Aorta (tissue), 5 donors: ENCODE results near the gene ITLN2. TPM values are rescaled to one million over a fixed set of nuclear protein-coding genes. Genes with fewer than 3 reads are reported as not detected.

Experiments
- ATAC-seq: fragments of 200-7000 bp; cut with Tn5 transposase; one replicate; pipeline ENCODE4 v1.9.1; 2022; ENCODE audit warnings: moderate library complexity; ENCODE audit not compliant: low FRiP score
- DNase-seq, 2 donors: peaks; one replicate each; pipeline ENCODE4 v3.0.0-alpha.2; 2020
- H3K27ac ChIP-seq, 2 donors: one replicate each; pipeline ENCODE4 v1.5.1; 2013; ENCODE audit warnings: low read length in 2 of 2, mild to moderate bottlenecking in 2 of 2, moderate library complexity in 2 of 2, control low read depth in 1 of 2, inconsistent platforms in 1 of 2, low read depth in 1 of 2
- H3K27me3 ChIP-seq, 2 donors: one replicate each; pipeline ENCODE4 v1.6.1; 2013; ENCODE audit warnings: control low read depth in 1 of 2, low read length in 1 of 2, mild to moderate bottlenecking in 1 of 2, moderate library complexity in 1 of 2; ENCODE audit not compliant: insufficient read depth in 2 of 2, control insufficient read depth in 1 of 2
- H3K36me3 ChIP-seq, 2 donors: one replicate each; pipeline ENCODE4 v1.6.1; 2013; ENCODE audit warnings: control low read depth in 1 of 2, low read length in 1 of 2, mild to moderate bottlenecking in 1 of 2; ENCODE audit not compliant: insufficient read depth in 2 of 2, control insufficient read depth in 1 of 2
- H3K4me1 ChIP-seq, 2 donors: one replicate each; pipeline ENCODE4 v1.6.1; 2013; ENCODE audit warnings: low read length in 2 of 2, control low read depth in 1 of 2, mild to moderate bottlenecking in 1 of 2, moderate library complexity in 1 of 2; ENCODE audit not compliant: insufficient read depth in 2 of 2, control insufficient read depth in 1 of 2
- H3K4me3 ChIP-seq, 2 donors: one replicate each; pipeline ENCODE4 v1.5.1; 2013; ENCODE audit warnings: low read length in 2 of 2, control low read depth in 1 of 2, mild to moderate bottlenecking in 1 of 2
- H3K9me3 ChIP-seq: one replicate; pipeline ENCODE4 v1.6.1; 2013; ENCODE audit warnings: mild to moderate bottlenecking, low read length; ENCODE audit not compliant: control insufficient read depth
- WGBS, 2 donors: extraction: QIAGEN DNeasy Blood & Tissue Kit; methylation state at CpG; one replicate each; pipeline ENCODE4 v1.1.7; 2013; 5-methylcytosine and 5-hydroxymethylcytosine counted together
- intact Hi-C, 2 donors: fragments of 100-400 bp; cut with DNase I; formaldehyde crosslinking; loops; one replicate each; pipeline versions ENCODE4 v1.14.2 to v1.15.0; 2022
- long read RNA-seq, 2 donors: library from polyadenylated mRNA; unstranded; transcript quantifications; one replicate each; pipeline ENCODE4 v2.0.0, GENCODE V29; 2020 to 2021
- polyA plus RNA-seq, 2 donors: library from polyadenylated mRNA; stranded (reverse); fragments of 200-250 nt; gene quantifications; one replicate each; pipeline ENCODE4 v1.2.3, GENCODE V29; 2013
- total RNA-seq, 2 donors: library from RNA; stranded (reverse); fragmentation: NEBNext Ultra II Directional; extraction: Animal tissue kit (Norgen Biotek cat#: 25700); gene quantifications; one replicate each; pipeline ENCODE4 v1.2.1, GENCODE V29; 2021
- donor health status: healthy with polysubstance abuse.
- donor health status: Bipolar disorder and iron deficiency.
- donor health status: DM: no; HTN: no; CAD: no.
- donor health status: DM: no; HTN: no; CAD: no.
- donor health status: DM: yes; HTN: yes; CAD: no.

Gene ITLN2
- total RNA-seq (not detected), polyA plus RNA-seq (1 to 10 TPM; 4.5 to 5.5 TPM)
- long read RNA-seq, donor 1, result 0 reads
- long read RNA-seq, donor 2, result 0 reads

- intact Hi-C loops, result loop anchor here in 1 of 2 donors (10.0 kb wide), 1 partner anchor 230 kb away; no protein-coding TSS in a partner anchor
- Histone ChIP-seq H3K27me3 (no peaks in the 10 kb centered on the region), H3K9me3 (no peaks in the 10 kb centered on the region), H3K4me3 (no peak within 1 kb of the TSS), H3K27ac (no peak within 1 kb of the TSS), H3K4me1 (no peaks in the 10 kb centered on the region), H3K36me3 (no peaks in the 10 kb centered on the region)
- ATAC-seq, result no peak
- no peak for DNase-seq
- 87 to 89% methylated on average over 8 of the region's 8 CpGs for WGBS, 2 donors
Measured at GRCh38 chr1:160954158-160955104, at the start of gene ITLN2. ITLN2 (minus strand) TSS chr1:160954809; CDS start chr1:160954741, 68 bp downstream.

DNA sequence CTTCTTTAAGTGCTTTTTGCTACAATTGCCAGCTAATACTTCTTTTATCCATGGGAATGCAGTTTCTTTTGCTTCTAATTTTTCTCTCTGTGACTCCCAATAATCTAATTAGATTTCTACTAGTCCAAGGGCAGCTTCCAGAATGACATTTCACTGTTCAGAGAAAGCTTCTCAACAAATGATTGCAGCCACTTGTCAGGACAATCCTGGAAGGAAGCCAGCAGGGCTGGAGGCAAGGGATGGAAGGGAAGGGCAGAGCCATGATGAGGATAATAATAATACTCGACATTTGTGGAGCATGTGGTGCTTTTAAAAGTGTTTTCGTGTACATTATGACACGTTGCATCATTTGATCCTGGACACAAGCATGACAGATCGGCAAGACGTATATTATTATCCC is 46.9 kb upstream of the ITLN2 start:
- no peaks in the 10 kb centered on the region for H3K4me1 ChIP-seq
- intact Hi-C loops, result no loop called here
- DNase-seq (no peak), ATAC-seq (no peak)
- no peaks in the 10 kb centered on the region for H3K27me3 ChIP-seq
- no peaks in the 10 kb centered on the region for H3K9me3 ChIP-seq
- H3K27ac ChIP-seq, result no peak overlapping the region
- H3K4me3 ChIP-seq, result no peak overlapping the region
- peaks cover 0 to 3% of the 10 kb centered on the region in 2 donors for H3K36me3 ChIP-seq
- WGBS, 2 donors, result 80 to 81% methylated on average over 5 of the region's 5 CpGs

GRCh38 chr1:161000736-161001480 is 46.3 kb upstream of the ITLN2 start:
- Histone ChIP-seq H3K4me3 (no peak overlapping the region), H3K4me1 (no peaks in the 10 kb centered on the region), H3K27me3 (no peaks in the 10 kb centered on the region), H3K36me3 (peaks cover 0 to 3% of the 10 kb centered on the region in 2 donors), H3K9me3 (no peaks in the 10 kb centered on the region), H3K27ac (no peak overlapping the region)
- intact Hi-C loops, result no loop called here
- DNase-seq, result no peak
- no peak for ATAC-seq
- 78 to 82% methylated on average over 11 of the region's 11 CpGs for WGBS, 2 donors

GRCh38 chr1:160999376-160999775 is 44.8 kb upstream of the ITLN2 start:
- WGBS, 2 donors, result 89 to 90% methylated on average over 5 of the region's 5 CpGs
- intact Hi-C loops, result loop anchor here (5.0 kb wide), 3 partner anchors 93 to 272 kb away; partner anchors contain the start of gene KLHDC9 (in 1 of the 2)
- no peaks in the 10 kb centered on the region for H3K9me3 ChIP-seq

GRCh38 chr1:160997323-160998038 is 42.9 kb upstream of the ITLN2 start:
- H3K27me3 ChIP-seq, result no peaks in the 10 kb centered on the region
- 73 to 76% methylated on average over 1 of the region's 1 CpG for WGBS, 2 donors
- H3K4me3 ChIP-seq, result no peak overlapping the region
- peaks cover 0 to 3% of the 10 kb centered on the region in 2 donors for H3K36me3 ChIP-seq
- no peaks in the 10 kb centered on the region for H3K9me3 ChIP-seq
- no peaks in the 10 kb centered on the region for H3K4me1 ChIP-seq
- DNase-seq, result peak in 1 of 2 donors; percentile 74
- peak; percentile 90 for ATAC-seq
- H3K27ac ChIP-seq, result no peak overlapping the region
- intact Hi-C loops, result loop anchor here (5.0 kb wide), 3 partner anchors 95 to 270 kb away; partner anchors contain the start of gene KLHDC9 (in 1 of the 2)

More at GRCh38 chr1:160999376-160999775, 44.8 kb upstream of the ITLN2 start:
- H3K36me3 ChIP-seq, result peaks cover 0 to 3% of the 10 kb centered on the region in 2 donors
- no peak overlapping the region for H3K27ac ChIP-seq
- no peak for ATAC-seq
- H3K27me3 ChIP-seq, result no peaks in the 10 kb centered on the region
- no peaks in the 10 kb centered on the region for H3K4me1 ChIP-seq
- DNase-seq, result no peak
- no peak overlapping the region for H3K4me3 ChIP-seq

- ATAC-seq, result no peak
- 91 to 92% methylated on average over 3 of the region's 3 CpGs for WGBS, 2 donors
Measured at GRCh38 chr1:160996178-160996577, 41.6 kb upstream of the ITLN2 start.

DNA sequence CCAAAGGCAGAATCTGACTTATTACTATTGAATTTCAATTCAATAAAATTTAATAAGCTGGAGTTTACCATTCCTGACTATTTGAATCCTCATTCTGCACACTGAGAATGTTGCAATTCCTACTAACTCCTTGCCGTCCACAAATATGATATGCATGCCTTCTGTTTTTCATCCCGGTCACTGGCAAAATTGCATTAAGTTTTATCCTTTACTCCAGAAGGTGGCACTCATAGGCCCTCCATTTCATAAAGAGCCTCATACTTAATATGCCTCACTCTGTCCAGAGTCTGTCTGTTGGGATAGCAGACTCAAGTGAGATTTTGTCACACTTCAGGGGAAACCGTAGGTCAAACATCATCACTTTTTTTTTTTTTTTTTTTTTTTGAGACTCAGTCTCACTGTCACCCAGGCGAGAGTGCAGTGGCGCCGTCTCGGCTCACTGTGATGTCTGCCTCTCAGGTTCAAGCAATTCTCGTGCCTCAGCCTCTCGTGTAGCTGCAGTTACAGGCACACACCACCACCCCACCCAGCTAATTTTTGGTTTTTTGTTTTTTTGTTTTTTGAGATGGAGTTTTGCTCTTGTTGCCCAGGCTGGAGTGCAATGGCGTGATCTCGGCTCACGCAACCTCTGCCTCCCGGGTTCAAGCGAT is 39.1 kb upstream of the ITLN2 start:
- Histone ChIP-seq H3K4me1 (no peaks in the 10 kb centered on the region), H3K27ac (no peak overlapping the region), H3K4me3 (no peak overlapping the region), H3K9me3 (no peaks in the 10 kb centered on the region), H3K27me3 (no peaks in the 10 kb centered on the region), H3K36me3 (no peaks in the 10 kb centered on the region)
- WGBS, 2 donors, result 75 to 76% methylated on average over 14 of the region's 14 CpGs
- no peak for DNase-seq
- intact Hi-C loops, result no loop called here
- ATAC-seq, result no peak

More at GRCh38 chr1:160996178-160996577, 41.6 kb upstream of the ITLN2 start:
- no peak overlapping the region for H3K4me3 ChIP-seq
- H3K27ac ChIP-seq, result no peak overlapping the region
- DNase-seq, result no peak
- no peaks in the 10 kb centered on the region for H3K27me3 ChIP-seq
- intact Hi-C loops, result loop anchor here (5.0 kb wide), 3 partner anchors 96 to 269 kb away; partner anchors contain the start of gene KLHDC9 (in 1 of the 2)
- H3K4me1 ChIP-seq, result no peaks in the 10 kb centered on the region
- no peaks in the 10 kb centered on the region for H3K9me3 ChIP-seq
- H3K36me3 ChIP-seq, result peaks cover 0 to 3% of the 10 kb centered on the region in 2 donors
